PC-3 (cell line): ENCODE data around the gene AQP6. TPM values are rescaled to one million over a fixed set of nuclear protein-coding genes. Genes with fewer than 3 reads are reported as not detected.

ENCODE experiments used
- ATAC-seq: fragments of 200-7000 bp; cut with Tn5 transposase; 2 replicates; pipeline ENCODE4 v1.9.1; 2020; ENCODE audit warnings: mild to moderate bottlenecking, moderate library complexity
- BruUV-seq: library from RNA; stranded (reverse); fragments of 400-500 nt; replicated peaks from 2 replicates; lab custom pipeline; 2021; lab: Mats Ljungman, UMichigan
- CTCF ChIA-PET: fragments of 300-600 bp; sonication (Branson Sonifier 250); formaldehyde crosslinking; loops from one replicate; lab custom pipeline; 2022; ENCODE audit warnings: antibody characterized with exemption; lab: Charles Lee
- POLR2A ChIA-PET: fragments of 300-600 bp; sonication (Branson Sonifier 250); formaldehyde crosslinking; loops from one replicate; lab custom pipeline; 2022; ENCODE audit warnings: antibody characterized with exemption; ENCODE audit not compliant: unreplicated experiment; lab: Charles Lee
- DNase-seq: peaks from one replicate; pipeline ENCODE4 v3.0.0-alpha.2; 2015
- H2AFZ ChIP-seq: fragments of 300-600 bp; sonication (generic); 2 replicates; pipeline ENCODE4 v1.6.0; 2016; ENCODE audit warnings: antibody characterized with exemption, low read length
- H3F3A ChIP-seq: fragments of 300-600 bp; sonication (generic); one replicate; pipeline ENCODE4 v1.6.0; 2017; ENCODE audit warnings: antibody characterized with exemption, low read length, control low read depth, mild to moderate bottlenecking; ENCODE audit not compliant: unreplicated experiment
- H3K27ac ChIP-seq: fragments of 300-600 bp; sonication (generic); 2 replicates; pipeline ENCODE4 v1.5.1; 2016; ENCODE audit warnings: mild to moderate bottlenecking, low read length
- H3K27me3 ChIP-seq: fragments of 300-600 bp; sonication (generic); 2 replicates; pipeline ENCODE4 v1.6.1; 2016; ENCODE audit warnings: low read length, mixed read lengths
- H3K36me3 ChIP-seq: fragments of 300-600 bp; sonication (generic); 2 replicates; pipeline ENCODE4 v1.6.1; 2016; ENCODE audit warnings: low read depth, mixed run types, low read length, mixed read lengths
- H3K4me1 ChIP-seq: fragments of 300-600 bp; sonication (generic); 2 replicates; pipeline ENCODE4 v1.5.1; 2016; ENCODE audit warnings: low read length; ENCODE audit not compliant: insufficient read depth
- H3K4me2 ChIP-seq: fragments of 300-600 bp; sonication (generic); 2 replicates; pipeline ENCODE4 v1.6.0; 2016; ENCODE audit warnings: low read length
- H3K4me3 ChIP-seq: fragments of 300-600 bp; sonication (generic); 2 replicates; pipeline ENCODE4 v1.5.1; 2016; ENCODE audit warnings: mild to moderate bottlenecking, low read length, mixed read lengths
- H3K79me2 ChIP-seq: fragments of 300-600 bp; sonication (generic); 2 replicates; pipeline ENCODE4 v1.6.1; 2017; ENCODE audit warnings: low read length, mixed read lengths
- H3K9ac ChIP-seq: fragments of 300-600 bp; sonication (generic); 2 replicates; pipeline ENCODE4 v1.6.0; 2016; ENCODE audit warnings: mild to moderate bottlenecking, low read length
- H3K9me2 ChIP-seq: fragments of 300-600 bp; sonication (generic); replicated peaks from 2 replicates; pipeline ENCODE4 v1.6.1; 2016; ENCODE audit warnings: mixed run types, low read length, mixed read lengths
- H3K9me3 ChIP-seq: fragments of 300-600 bp; sonication (generic); 2 replicates; pipeline ENCODE4 v1.6.1; 2016; ENCODE audit warnings: low read length, mixed read lengths
- H4K20me1 ChIP-seq: fragments of 300-600 bp; sonication (generic); 2 replicates; pipeline ENCODE4 v1.6.1; 2016; ENCODE audit warnings: low read length, mixed read lengths
- EZH2 ChIP-seq: fragments of 300-600 bp; sonication (generic); IDR thresholded peaks from one replicate; pipeline ENCODE4 v1.6.1; 2017; ENCODE audit warnings: antibody characterized with exemption, mild to moderate bottlenecking, low read length; ENCODE audit not compliant: unreplicated experiment
- EZH2phosphoT487 ChIP-seq: fragments of 300-600 bp; sonication (generic); IDR thresholded peaks from 2 replicates; pipeline ENCODE4 v1.6.1; 2018; ENCODE audit warnings: mild to moderate bottlenecking, antibody characterized with exemption, low read length, borderline replicate concordance
- intact Hi-C: fragments of 100-400 bp; cut with micrococcal nuclease; formaldehyde crosslinking; loops from 2 replicates; pipeline ENCODE4 v1.9.0; 2023
- total RNA-seq: library from RNA; depleted of rRNA; stranded (reverse); fragments of >200 nt; gene quantifications from 2 replicates; pipeline ENCODE4 v1.2.3, GENCODE V29; 2014
- TF ChIP-seq, protein P1 (sequence below): fragments of 300-600 bp; sonication (generic); conservative IDR thresholded peaks from 2 replicates; pipeline ENCODE4 v1.5.1; 2017; ENCODE audit warnings: antibody characterized with exemption, low read depth, mild to moderate bottlenecking, low read length

AQP6 gene
- total RNA-seq, 1 experiment from 2014 or later = not detected

DNA sequence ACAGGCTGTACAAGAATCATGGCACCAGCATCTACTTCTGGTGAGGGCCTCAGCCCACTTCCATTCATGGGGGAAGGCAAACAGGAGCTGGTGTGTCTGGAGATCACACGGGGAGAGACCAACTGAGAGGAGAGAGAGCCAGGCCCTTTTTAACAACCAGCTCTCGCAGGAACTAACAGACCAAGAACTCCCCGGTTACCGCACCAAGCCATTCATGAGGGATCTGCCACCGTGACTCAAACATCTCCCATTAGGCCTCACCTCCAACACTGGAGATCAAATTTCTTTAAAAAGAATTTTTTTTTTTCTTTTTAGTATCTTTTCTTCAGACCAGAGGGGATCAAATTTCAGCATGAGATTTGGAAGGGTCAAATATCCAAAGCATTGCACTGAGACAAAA is 39.0 kb upstream of the AQP6 start:
- Histone ChIP-seq H3K4me1 (no peaks in the 10 kb centered on the region; the same call in 1 of the 2 replicates), H3K27ac (no peak overlapping the region), H3K27me3 (no peaks in the 10 kb centered on the region), H3K79me2 (no peaks in the 10 kb centered on the region), H3K9me3 (no peaks in the 10 kb centered on the region), H3K4me2 (no peak overlapping the region), H2AFZ (no peak overlapping the region), H3K36me3 (no peaks in the 10 kb centered on the region), H4K20me1 (no peaks in the 10 kb centered on the region), H3F3A (no peaks in the 10 kb centered on the region), H3K9ac (no peak overlapping the region), H3K4me3 (no peak overlapping the region), H3K9me2 (no peaks in the 10 kb centered on the region)
- POLR2A ChIA-PET = no interaction called here
- no TSS peak for BruUV-seq
- peak; percentile 29; the same call in 1 of the 2 replicates for ATAC-seq
- DNase-seq = peak; percentile 12
- intact Hi-C loops = no loop called here
- CTCF ChIA-PET = interaction anchor here (0.6 kb wide), 1 partner anchor 70 kb away, joined by 4 read pairs; no protein-coding TSS in a partner anchor
- TF ChIP-seq, protein P1, sequence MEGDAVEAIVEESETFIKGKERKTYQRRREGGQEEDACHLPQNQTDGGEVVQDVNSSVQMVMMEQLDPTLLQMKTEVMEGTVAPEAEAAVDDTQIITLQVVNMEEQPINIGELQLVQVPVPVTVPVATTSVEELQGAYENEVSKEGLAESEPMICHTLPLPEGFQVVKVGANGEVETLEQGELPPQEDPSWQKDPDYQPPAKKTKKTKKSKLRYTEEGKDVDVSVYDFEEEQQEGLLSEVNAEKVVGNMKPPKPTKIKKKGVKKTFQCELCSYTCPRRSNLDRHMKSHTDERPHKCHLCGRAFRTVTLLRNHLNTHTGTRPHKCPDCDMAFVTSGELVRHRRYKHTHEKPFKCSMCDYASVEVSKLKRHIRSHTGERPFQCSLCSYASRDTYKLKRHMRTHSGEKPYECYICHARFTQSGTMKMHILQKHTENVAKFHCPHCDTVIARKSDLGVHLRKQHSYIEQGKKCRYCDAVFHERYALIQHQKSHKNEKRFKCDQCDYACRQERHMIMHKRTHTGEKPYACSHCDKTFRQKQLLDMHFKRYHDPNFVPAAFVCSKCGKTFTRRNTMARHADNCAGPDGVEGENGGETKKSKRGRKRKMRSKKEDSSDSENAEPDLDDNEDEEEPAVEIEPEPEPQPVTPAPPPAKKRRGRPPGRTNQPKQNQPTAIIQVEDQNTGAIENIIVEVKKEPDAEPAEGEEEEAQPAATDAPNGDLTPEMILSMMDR = no peak
- TF ChIP-seq EZH2phosphoT487 (no peak), EZH2 (no peak)

DNA sequence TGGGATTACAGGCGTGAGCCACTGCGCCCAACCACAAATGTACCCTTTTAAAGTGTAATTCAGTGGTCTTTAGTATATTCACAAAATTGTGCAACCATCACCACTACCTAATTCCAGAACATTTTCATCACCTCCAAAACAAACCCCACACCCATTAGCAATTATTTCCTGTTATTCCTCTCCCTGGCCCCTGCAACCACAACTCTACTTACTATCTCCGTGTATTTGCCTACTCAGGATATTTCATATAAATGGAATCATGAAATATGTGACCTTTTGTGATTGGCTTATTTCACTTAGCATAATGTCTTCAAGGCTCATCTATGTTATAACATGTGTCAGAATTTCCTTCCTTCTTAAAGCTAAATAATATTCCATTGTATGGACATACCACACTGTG is 38.2 kb upstream of the AQP6 start:
- no peak for DNase-seq
- intact Hi-C loops = no loop called here
- Histone ChIP-seq H3K9ac (no peak overlapping the region), H3K27me3 (no peaks in the 10 kb centered on the region), H3K4me3 (no peak overlapping the region), H3K9me3 (no peaks in the 10 kb centered on the region), H3K9me2 (no peaks in the 10 kb centered on the region), H3K4me2 (no peak overlapping the region), H4K20me1 (no peaks in the 10 kb centered on the region), H3K4me1 (no peaks in the 10 kb centered on the region; the same call in 1 of the 2 replicates), H3F3A (no peaks in the 10 kb centered on the region), H3K27ac (no peak overlapping the region), H3K36me3 (no peaks in the 10 kb centered on the region), H2AFZ (no peak overlapping the region), H3K79me2 (no peaks in the 10 kb centered on the region)
- no peak for ATAC-seq
- POLR2A ChIA-PET = no interaction called here
- TF ChIP-seq, protein P1 = no peak
- BruUV-seq = no TSS peak
- CTCF ChIA-PET = no interaction called here

DNA sequence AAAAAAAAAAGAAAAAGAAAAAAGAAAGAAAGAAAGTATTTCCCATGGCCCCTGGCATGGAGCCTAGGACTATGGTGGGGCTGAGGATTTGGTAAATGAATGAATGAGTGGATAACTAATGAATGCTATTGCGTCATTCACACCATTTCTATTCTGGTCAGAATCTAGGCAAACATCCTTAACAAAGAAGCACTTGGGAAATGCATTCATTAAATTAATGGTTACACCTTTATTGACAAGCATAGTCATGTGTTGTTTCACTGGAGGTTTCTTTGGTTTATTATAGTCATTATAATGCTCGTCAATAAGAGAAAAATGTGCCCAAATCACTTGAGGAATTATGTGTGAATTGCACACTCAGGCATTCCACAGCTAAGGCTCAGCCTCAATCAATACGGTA is 35.8 kb upstream of the AQP6 start:
- CTCF ChIA-PET = no interaction called here
- Histone ChIP-seq H3K4me2 (no peak overlapping the region), H3K4me1 (no peaks in the 10 kb centered on the region; the same call in 1 of the 2 replicates), H3K27ac (no peak overlapping the region), H3K9me3 (no peaks in the 10 kb centered on the region), H4K20me1 (no peaks in the 10 kb centered on the region), H3K4me3 (no peak overlapping the region), H3K27me3 (no peaks in the 10 kb centered on the region), H3K9me2 (no peaks in the 10 kb centered on the region), H2AFZ (no peak overlapping the region), H3F3A (no peaks in the 10 kb centered on the region), H3K9ac (no peak overlapping the region), H3K79me2 (no peaks in the 10 kb centered on the region), H3K36me3 (no peaks in the 10 kb centered on the region)
- TF ChIP-seq, protein P1 = no peak
- TF ChIP-seq EZH2phosphoT487 (no peak), EZH2 (no peak)
- POLR2A ChIA-PET = interaction anchor here (0.6 kb wide), 1 partner anchor 148 kb away, joined by 5 read pairs; no protein-coding TSS in a partner anchor
- intact Hi-C loops = no loop called here
- ATAC-seq = no peak
- no peak for DNase-seq
- BruUV-seq = no TSS peak
